DOHH2 (cell line): ENCODE data around the gene FSD1.

Experiments
- EZH2phosphoT487 ChIP-seq: fragments of 200-600 bp; sonication (generic); IDR thresholded peaks from 2 replicates; pipeline ENCODE4 v1.6.1; 2017; ENCODE audit warnings: borderline replicate concordance, mild to moderate bottlenecking, antibody characterized with exemption, low read length, moderate library complexity, mixed read lengths
- TF ChIP-seq, protein P1 (sequence below): fragments of 200-600 bp; sonication (generic); IDR thresholded peaks from one replicate; pipeline ENCODE4 v1.5.1; 2014; ENCODE audit warnings: antibody characterized with exemption, mild to moderate bottlenecking, low read depth, low read length; ENCODE audit not compliant: poor library complexity, severe bottlenecking

- TF ChIP-seq, protein P1, sequence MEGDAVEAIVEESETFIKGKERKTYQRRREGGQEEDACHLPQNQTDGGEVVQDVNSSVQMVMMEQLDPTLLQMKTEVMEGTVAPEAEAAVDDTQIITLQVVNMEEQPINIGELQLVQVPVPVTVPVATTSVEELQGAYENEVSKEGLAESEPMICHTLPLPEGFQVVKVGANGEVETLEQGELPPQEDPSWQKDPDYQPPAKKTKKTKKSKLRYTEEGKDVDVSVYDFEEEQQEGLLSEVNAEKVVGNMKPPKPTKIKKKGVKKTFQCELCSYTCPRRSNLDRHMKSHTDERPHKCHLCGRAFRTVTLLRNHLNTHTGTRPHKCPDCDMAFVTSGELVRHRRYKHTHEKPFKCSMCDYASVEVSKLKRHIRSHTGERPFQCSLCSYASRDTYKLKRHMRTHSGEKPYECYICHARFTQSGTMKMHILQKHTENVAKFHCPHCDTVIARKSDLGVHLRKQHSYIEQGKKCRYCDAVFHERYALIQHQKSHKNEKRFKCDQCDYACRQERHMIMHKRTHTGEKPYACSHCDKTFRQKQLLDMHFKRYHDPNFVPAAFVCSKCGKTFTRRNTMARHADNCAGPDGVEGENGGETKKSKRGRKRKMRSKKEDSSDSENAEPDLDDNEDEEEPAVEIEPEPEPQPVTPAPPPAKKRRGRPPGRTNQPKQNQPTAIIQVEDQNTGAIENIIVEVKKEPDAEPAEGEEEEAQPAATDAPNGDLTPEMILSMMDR = no peak
- no peak for TF ChIP-seq EZH2phosphoT487
Measured at GRCh38 chr19:4322942-4323665, 18.7 kb downstream of the FSD1 start.
